Trophoblast cell (in vitro differentiated cells and primary cell): ENCODE results near the gene TMEM154.

Experiments used
- DNase-seq, 2 donors: peaks; one replicate each; pipeline ENCODE4 v3.0.0-alpha.2; 2016
- H2AFZ ChIP-seq: 2 replicates; pipeline ENCODE4 v1.6.1; 2013; ENCODE audit warnings: low read length, moderate library complexity, mild to moderate bottlenecking; ENCODE audit not compliant: insufficient read depth, poor library complexity
- H2AK5ac ChIP-seq: 2 replicates; pipeline ENCODE4 v1.6.1; 2013; ENCODE audit warnings: mild to moderate bottlenecking, low read length
- H2BK120ac ChIP-seq: 2 replicates; pipeline ENCODE4 v1.6.1; 2013; ENCODE audit warnings: low read length, mild to moderate bottlenecking, moderate library complexity; ENCODE audit not compliant: insufficient read depth, poor library complexity
- H2BK12ac ChIP-seq: 2 replicates; pipeline ENCODE4 v1.6.1; 2013; ENCODE audit warnings: mild to moderate bottlenecking, low read length, moderate library complexity
- H2BK5ac ChIP-seq: 2 replicates; pipeline ENCODE4 v1.6.1; 2013; ENCODE audit warnings: low read length, low read depth, moderate library complexity, mild to moderate bottlenecking; ENCODE audit not compliant: poor library complexity
- H3K14ac ChIP-seq: 2 replicates; pipeline ENCODE4 v1.6.1; 2013; ENCODE audit warnings: mild to moderate bottlenecking, low read length
- H3K18ac ChIP-seq: 2 replicates; pipeline ENCODE4 v1.6.1; 2013; ENCODE audit warnings: mild to moderate bottlenecking, low read length
- H3K23ac ChIP-seq: 2 replicates; pipeline ENCODE4 v1.6.1; 2013; ENCODE audit warnings: low read length
- H3K27ac ChIP-seq: 2 replicates; pipeline ENCODE4 v1.5.1; 2013; ENCODE audit warnings: low read depth, mild to moderate bottlenecking, inconsistent platforms, low read length, moderate library complexity
- H3K27me3 ChIP-seq: 2 replicates; pipeline ENCODE4 v1.6.1; 2013; ENCODE audit warnings: inconsistent platforms, mild to moderate bottlenecking, low read length, moderate library complexity; ENCODE audit not compliant: insufficient read depth
- H3K36me3 ChIP-seq, 2 experiments: 1 replicate in 1 of 2; 2 replicates in 1 of 2; pipeline ENCODE4 v1.6.1; 2013; ENCODE audit warnings: low read length in 2 of 2, mild to moderate bottlenecking in 2 of 2, moderate library complexity in 1 of 2; ENCODE audit not compliant: insufficient read depth in 2 of 2, control insufficient read depth in 1 of 2
- H3K4ac ChIP-seq: 2 replicates; pipeline ENCODE4 v1.6.1; 2013; ENCODE audit warnings: low read depth, mild to moderate bottlenecking, low read length, moderate library complexity
- H3K4me1 ChIP-seq, 2 experiments: 1 replicate in 1 of 2; 2 replicates in 1 of 2; pipeline ENCODE4 v1.6.1; 2013; ENCODE audit warnings: low read length in 2 of 2, mild to moderate bottlenecking in 2 of 2, moderate library complexity in 1 of 2; ENCODE audit not compliant: insufficient read depth in 2 of 2, control insufficient read depth in 1 of 2
- H3K4me2 ChIP-seq: 2 replicates; pipeline ENCODE4 v1.6.1; 2013; ENCODE audit warnings: inconsistent platforms, mild to moderate bottlenecking, low read length, moderate library complexity
- H3K4me3 ChIP-seq: 2 replicates; pipeline ENCODE4 v1.5.1; 2013; ENCODE audit warnings: mild to moderate bottlenecking, low read depth, low read length, inconsistent platforms
- H3K79me1 ChIP-seq: one replicate; pipeline ENCODE4 v1.6.1; 2013; ENCODE audit warnings: low read length
- H3K79me2 ChIP-seq: 2 replicates; pipeline ENCODE4 v1.6.1; 2013; ENCODE audit warnings: low read length, mild to moderate bottlenecking; ENCODE audit not compliant: control insufficient read depth, insufficient read depth, poor library complexity
- H3K9ac ChIP-seq: 2 replicates; pipeline ENCODE4 v1.6.1; 2013; ENCODE audit warnings: mild to moderate bottlenecking, low read length
- H3K9me3 ChIP-seq: 2 replicates; pipeline ENCODE4 v1.6.1; 2013; ENCODE audit warnings: low read depth, mild to moderate bottlenecking, control low read depth, inconsistent platforms, low read length; ENCODE audit not compliant: insufficient read depth
- H4K12ac ChIP-seq: 2 replicates; pipeline ENCODE4 v1.6.1; 2013; ENCODE audit warnings: low read depth, mild to moderate bottlenecking, low read length, moderate library complexity
- H4K8ac ChIP-seq: 2 replicates; pipeline ENCODE4 v1.6.1; 2013; ENCODE audit warnings: low read depth, mild to moderate bottlenecking, low read length, moderate library complexity
- H4K91ac ChIP-seq: one replicate; pipeline ENCODE4 v1.6.1; 2013; ENCODE audit warnings: low read depth, mild to moderate bottlenecking, low read length, moderate library complexity
- WGBS: extraction: QIAGEN DNeasy Blood & Tissue Kit; methylation state at CpG from one replicate; pipeline ENCODE4 v1.1.7; 2013; ENCODE audit warnings: missing lambda C conversion rate; ENCODE audit not compliant: insufficient read length, insufficient coverage; ENCODE audit errors: extremely low coverage; 5-methylcytosine and 5-hydroxymethylcytosine counted together

The TMEM154 gene

GRCh38 chr4:152605641-152606335, 74.0 kb downstream of the TMEM154 start:
- no peak overlapping the region for H2AK5ac ChIP-seq
- no peaks in the 10 kb centered on the region for H3K27me3 ChIP-seq
- no peaks in the 10 kb centered on the region for H3K9me3 ChIP-seq
- peaks cover 0 to 7% of the 10 kb centered on the region in 2 experiments for H3K4me1 ChIP-seq
- DNase-seq, result peak in 1 of 2 donors; percentile 15
- H4K8ac ChIP-seq, result no peak overlapping the region
- H2BK120ac ChIP-seq, result no peak overlapping the region
- no peak overlapping the region for H2BK5ac ChIP-seq
- no peak overlapping the region for H3K18ac ChIP-seq
- H3K23ac ChIP-seq, result no peak overlapping the region
- H3K4ac ChIP-seq, result no peak overlapping the region
- H2BK12ac ChIP-seq, result no peak overlapping the region
- H3K79me2 ChIP-seq, result no peaks in the 10 kb centered on the region
- no peaks in the 10 kb centered on the region for H3K79me1 ChIP-seq
- H2AFZ ChIP-seq, result no peak overlapping the region
- H3K27ac ChIP-seq, result no peak overlapping the region
- no peaks in the 10 kb centered on the region for H3K36me3 ChIP-seq
- no peak overlapping the region for H4K91ac ChIP-seq
- H3K4me3 ChIP-seq, result no peak overlapping the region
- no peak overlapping the region for H3K4me2 ChIP-seq
- H3K9ac ChIP-seq, result no peak overlapping the region
- H4K12ac ChIP-seq, result no peak overlapping the region
- no peak overlapping the region for H3K14ac ChIP-seq
- WGBS, result no CpG with 5 or more reads among the region's 10 CpGs

- peak in 1 of 2 donors; percentile 33 for DNase-seq
- H2BK5ac ChIP-seq, result no peak overlapping the region
- H3K14ac ChIP-seq, result no peak overlapping the region
- H3K27ac ChIP-seq, result no peak overlapping the region
- H3K4me2 ChIP-seq, result no peak overlapping the region
- no peak overlapping the region for H3K4me3 ChIP-seq
- H3K4me1 ChIP-seq, result peaks cover 0 to 7% of the 10 kb centered on the region in 2 experiments
- H2BK12ac ChIP-seq, result no peak overlapping the region
- H3K9ac ChIP-seq, result no peak overlapping the region
- no CpG with 5 or more reads among the region's 2 CpGs for WGBS
- no peak overlapping the region for H2BK120ac ChIP-seq
- H3K36me3 ChIP-seq, result no peaks in the 10 kb centered on the region
- no peak overlapping the region for H4K91ac ChIP-seq
- no peaks in the 10 kb centered on the region for H3K79me2 ChIP-seq
- H3K18ac ChIP-seq, result no peak overlapping the region
- H3K27me3 ChIP-seq, result no peaks in the 10 kb centered on the region
- no peaks in the 10 kb centered on the region for H3K9me3 ChIP-seq
- no peaks in the 10 kb centered on the region for H3K79me1 ChIP-seq
- no peak overlapping the region for H3K23ac ChIP-seq
- no peak overlapping the region for H4K12ac ChIP-seq
- no peak overlapping the region for H2AK5ac ChIP-seq
- no peak overlapping the region for H2AFZ ChIP-seq
- no peak overlapping the region for H3K4ac ChIP-seq
- H4K8ac ChIP-seq, result no peak overlapping the region
Measured at GRCh38 chr4:152605031-152605430, 74.8 kb downstream of the TMEM154 start.

- no peak overlapping the region for H3K4me3 ChIP-seq
- no CpG with 5 or more reads among the region's 5 CpGs for WGBS
- H3K9ac ChIP-seq, result no peak overlapping the region
Measured at GRCh38 chr4:152601156-152601555, 78.6 kb downstream of the TMEM154 start.

GRCh38 chr4:152599636-152600035, 80.2 kb downstream of the TMEM154 start:
- Histone ChIP-seq H4K8ac (no peak overlapping the region), H3K4me1 (peaks cover 0 to under 1% of the 10 kb centered on the region in 2 experiments), H2BK120ac (no peak overlapping the region), H3K4me2 (no peak overlapping the region), H2BK12ac (no peak overlapping the region), H2BK5ac (no peak overlapping the region), H3K4me3 (no peak overlapping the region), H2AFZ (no peak overlapping the region), H3K27ac (no peak overlapping the region), H3K18ac (no peak overlapping the region), H4K91ac (no peak overlapping the region), H2AK5ac (no peak overlapping the region), H3K9ac (no peak overlapping the region), H3K79me1 (no peaks in the 10 kb centered on the region), H3K9me3 (no peaks in the 10 kb centered on the region), H4K12ac (no peak overlapping the region), H3K14ac (no peak overlapping the region), H3K36me3 (no peaks in the 10 kb centered on the region), H3K27me3 (no peaks in the 10 kb centered on the region), H3K4ac (no peak overlapping the region), H3K79me2 (no peaks in the 10 kb centered on the region), H3K23ac (no peak overlapping the region)
- WGBS, result no CpG with 5 or more reads among the region's 1 CpG
- peak; percentile 16 to 67 for DNase-seq

More at GRCh38 chr4:152601156-152601555, 78.6 kb downstream of the TMEM154 start:
- Histone ChIP-seq H3K4ac (no peak overlapping the region), H3K27me3 (no peaks in the 10 kb centered on the region), H4K91ac (no peak overlapping the region), H2BK120ac (no peak overlapping the region), H3K18ac (no peak overlapping the region), H4K12ac (no peak overlapping the region), H2AK5ac (no peak overlapping the region), H3K14ac (no peak overlapping the region), H3K79me2 (no peaks in the 10 kb centered on the region), H4K8ac (no peak overlapping the region), H2BK5ac (no peak overlapping the region), H2BK12ac (no peak overlapping the region), H3K4me1 (peaks cover 0 to 7% of the 10 kb centered on the region in 2 experiments), H3K9me3 (no peaks in the 10 kb centered on the region), H2AFZ (no peak overlapping the region), H3K23ac (no peak overlapping the region), H3K27ac (no peak overlapping the region), H3K79me1 (no peaks in the 10 kb centered on the region), H3K4me2 (no peak overlapping the region), H3K36me3 (no peaks in the 10 kb centered on the region)
- DNase-seq, result no peak
